Activated CD8-positive, alpha-beta memory T cell treated with anti-CD3 and anti-CD28 coated beads, Interleukin-2, amount 50 U/mL, for 48 hours (primary cell): ENCODE results near the gene DELE1.
"Not testable (repeated sequence)": the region's sequence is repeated elsewhere in the genome, so short reads cannot be mapped to it uniquely, and the experiment has no call there.

Source experiments
- DNase-seq: peaks from one replicate; pipeline ENCODE4 v3.0.0-alpha.2; 2020

The DELE1 gene

DNA sequence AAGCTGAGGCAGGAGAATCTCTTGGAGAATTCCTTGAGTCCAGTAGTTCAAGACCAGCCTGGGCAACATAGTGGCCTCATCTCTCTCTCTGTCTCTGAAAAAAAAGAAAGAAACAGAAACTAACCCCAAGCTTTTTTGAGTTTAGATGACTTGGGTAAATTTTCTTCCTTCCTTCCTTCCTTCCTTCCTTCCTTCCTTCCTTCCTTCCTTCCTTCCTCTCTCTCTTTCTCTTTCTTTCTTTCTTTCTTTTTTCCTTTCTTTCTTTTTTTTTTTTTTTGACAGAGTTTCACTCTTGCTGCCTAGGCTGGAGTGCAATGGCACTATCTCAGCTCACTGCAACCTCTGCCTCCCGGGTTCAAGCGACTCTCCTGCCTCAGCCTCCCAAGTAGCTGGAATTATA lies 33.2 kb upstream of the DELE1 start:
- not testable (repeated sequence) for DNase-seq

DNA sequence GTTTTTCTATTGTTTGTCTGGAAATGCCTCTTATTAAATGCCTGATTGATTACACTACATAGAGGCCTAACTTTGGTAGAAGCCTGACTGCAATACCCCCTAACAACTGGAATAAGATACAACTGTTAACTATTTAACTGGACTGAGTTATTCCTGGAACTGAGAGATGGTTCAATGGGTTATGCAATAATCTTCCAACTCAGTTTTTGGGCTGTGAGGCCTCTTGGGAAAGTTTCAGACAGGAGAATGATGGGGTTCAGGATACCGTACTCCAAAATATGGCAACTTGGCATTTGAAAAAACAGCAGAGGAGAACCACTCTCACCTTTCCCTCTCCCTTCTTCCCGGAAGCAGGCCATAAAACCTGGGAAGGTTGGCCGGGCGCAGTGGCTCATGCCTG lies 26.2 kb upstream of the DELE1 start:
- no peak for DNase-seq

DNA sequence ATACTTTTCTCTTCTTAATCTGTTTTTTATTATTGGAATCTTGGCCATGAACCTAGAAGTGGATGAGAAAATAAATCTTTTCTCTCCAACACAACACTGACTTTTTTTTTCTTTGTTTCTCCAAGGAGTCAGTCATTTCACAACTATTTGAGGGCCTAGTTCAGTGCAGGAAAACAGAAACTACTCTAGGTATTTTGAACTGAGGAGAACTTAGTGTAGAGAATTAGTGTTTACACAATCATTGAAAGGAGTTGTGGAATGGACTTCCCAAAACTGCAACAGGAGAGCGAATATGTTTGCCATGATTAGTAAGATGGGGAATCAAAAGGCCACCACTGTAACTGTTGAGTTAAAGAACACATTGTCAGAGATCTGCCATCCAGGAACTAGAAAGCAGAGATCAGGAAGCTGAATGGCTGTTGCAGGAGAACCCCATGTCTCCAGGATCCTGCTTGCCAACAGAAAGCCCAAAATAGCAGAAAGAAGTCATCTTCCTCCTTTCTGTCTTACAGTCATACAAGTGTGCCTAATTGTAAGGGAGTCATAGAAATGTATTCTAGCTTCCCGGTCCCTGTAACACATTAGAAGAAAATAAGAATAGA lies 25.1 kb upstream of the DELE1 start:
- no peak for DNase-seq

DNA sequence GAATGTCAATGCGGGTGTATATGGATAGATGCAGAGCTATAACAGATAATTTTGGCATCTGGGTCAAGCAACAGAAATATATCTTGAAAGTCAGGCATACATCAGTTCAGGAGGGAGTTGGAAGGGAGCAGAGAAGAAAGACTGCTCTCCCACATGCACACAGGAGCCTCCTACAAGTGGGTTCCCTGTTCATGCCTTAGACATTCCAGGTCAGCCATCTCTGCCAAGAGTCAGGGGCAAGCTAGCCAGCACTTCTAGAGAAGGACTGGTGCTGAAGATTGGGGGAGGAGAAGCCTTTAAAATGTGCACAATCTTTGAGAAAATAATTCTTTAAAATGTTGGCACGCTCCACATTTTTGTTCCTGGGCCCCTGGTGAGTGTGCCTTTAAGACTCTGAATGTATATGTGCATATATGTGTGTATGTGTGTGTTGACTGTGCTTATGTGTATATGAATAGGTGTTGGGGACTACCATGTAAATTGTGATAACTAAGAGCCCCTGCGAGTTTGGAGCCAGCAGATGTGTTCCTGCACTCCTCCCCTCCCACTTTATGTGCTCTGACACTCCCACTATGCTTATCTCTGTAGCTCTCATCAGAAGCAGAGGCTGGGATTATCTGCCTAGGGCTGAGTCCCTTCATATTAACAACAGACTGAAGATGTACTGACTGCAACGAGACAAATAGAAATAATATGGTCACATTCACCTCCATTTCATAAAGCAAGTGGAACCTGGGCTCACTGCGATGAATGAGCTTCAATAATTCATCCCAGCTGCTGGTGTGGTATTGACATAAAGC lies 21.5 kb upstream of the DELE1 start:
- DNase-seq: no peak

DNA sequence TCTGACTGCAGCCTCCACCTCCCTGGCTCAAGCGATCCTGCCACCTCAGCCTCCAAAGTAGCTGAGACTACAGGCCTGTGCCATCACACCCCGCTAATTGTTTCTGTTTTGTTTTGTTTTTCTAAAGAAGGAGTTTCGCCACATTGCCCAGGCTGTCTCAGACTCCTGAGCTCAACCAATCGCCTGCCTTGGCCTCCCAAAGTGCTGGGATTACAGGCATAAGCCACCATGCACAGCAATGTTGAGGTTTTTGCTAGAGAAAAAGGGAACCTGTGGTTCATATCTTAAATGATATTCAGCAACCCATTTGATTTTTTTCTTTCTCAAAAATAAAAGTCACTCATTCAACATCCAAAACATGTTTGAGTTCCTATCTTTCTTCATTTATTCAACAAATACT lies 20.4 kb upstream of the DELE1 start:
- no peak for DNase-seq

DNA sequence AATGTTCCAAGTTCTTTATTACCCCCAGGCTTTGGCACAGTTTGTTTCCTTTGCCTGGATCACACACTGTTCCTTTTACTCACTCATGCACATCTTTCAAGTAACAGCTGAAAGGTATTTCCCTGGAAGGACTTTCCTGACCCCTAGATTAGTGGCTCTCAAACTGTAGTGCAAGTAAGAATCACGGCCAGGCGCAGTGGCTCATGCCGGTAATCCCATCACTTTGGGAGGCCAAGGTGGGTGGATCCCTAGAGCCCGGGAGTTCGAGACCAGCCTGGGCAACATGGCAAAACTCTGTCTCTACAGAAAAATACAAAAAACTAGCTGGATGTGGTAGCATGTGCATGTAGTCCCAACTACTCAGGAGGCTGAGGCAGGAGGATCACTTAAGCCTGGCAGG lies 19.1 kb upstream of the DELE1 start:
- no peak for DNase-seq

DNA sequence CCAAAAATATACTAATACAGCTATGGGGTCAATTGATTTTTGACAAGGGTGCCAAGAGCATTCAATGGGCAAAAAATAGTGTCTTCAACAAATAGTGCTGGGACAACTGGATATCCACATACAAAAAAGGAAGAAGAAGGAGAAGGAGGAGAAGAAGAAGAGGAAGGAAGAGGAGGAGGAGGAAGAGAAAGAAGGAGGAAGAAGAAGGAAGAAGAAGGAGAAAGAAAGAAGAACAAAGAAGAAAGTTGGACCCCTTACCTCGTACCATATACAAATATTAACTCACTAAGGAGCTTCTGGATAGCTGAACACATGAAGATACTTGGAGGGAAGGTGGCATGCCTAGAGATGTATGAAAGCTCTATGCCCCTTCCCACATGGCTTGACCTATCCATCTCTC lies 17.2 kb upstream of the DELE1 start:
- no peak for DNase-seq

DNA sequence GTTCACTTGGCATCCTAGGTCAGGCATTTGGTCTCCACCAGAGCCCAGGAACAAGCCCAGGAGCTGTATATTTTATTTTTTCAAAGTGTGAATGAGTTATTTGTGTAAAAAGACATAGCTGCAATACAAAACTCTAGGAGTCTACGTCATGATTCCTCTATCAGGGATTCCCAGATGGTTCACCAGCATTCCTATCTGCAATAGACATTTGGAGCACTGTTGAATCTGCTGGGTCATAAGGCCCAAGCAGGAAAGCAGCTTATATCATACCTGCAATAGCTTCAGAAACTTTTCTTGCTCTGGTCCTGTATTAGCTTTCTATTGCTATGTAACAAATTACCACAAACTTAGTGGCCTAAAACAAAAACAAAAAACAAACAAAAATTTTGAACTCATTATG lies 16.7 kb upstream of the DELE1 start:
- no peak for DNase-seq

DNA sequence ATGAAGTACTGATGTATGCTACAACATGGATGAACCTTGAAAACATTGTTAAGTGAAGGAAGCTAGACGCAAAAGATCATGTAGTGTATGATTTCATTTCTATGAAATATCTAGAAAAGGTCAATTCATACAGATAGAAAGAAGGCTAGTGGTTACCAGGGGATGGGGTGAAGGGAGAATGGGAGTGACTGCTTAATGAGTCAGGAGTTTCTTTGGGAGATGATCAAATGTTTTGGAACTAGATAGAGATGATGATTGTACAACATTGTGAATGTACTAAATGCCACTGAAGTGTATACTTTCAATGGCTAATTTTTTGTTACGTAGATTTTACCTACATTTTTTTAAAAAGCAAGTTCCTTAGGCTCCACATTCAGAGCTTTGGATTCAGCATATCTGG lies 14.9 kb upstream of the DELE1 start:
- DNase-seq: no peak

DNA sequence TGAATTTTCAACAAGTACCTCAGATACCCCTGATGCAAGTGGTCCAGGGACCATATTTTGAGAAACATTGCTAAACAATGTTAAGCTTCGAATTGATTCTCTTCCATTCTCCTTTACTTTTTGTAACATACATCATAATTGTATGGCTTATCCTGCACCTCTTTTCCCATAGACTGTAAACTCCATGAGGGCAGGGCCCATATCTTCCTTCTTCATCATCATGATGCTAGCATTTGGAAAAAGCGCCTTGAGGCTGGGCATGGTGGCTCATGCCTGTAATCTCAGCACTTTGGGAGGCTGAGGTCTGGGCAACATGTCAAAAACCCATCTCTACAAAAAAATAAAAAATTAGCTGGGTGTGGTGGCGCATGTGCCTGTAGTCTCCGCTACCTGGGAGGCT lies 14.5 kb upstream of the DELE1 start:
- DNase-seq: no peak

DNA sequence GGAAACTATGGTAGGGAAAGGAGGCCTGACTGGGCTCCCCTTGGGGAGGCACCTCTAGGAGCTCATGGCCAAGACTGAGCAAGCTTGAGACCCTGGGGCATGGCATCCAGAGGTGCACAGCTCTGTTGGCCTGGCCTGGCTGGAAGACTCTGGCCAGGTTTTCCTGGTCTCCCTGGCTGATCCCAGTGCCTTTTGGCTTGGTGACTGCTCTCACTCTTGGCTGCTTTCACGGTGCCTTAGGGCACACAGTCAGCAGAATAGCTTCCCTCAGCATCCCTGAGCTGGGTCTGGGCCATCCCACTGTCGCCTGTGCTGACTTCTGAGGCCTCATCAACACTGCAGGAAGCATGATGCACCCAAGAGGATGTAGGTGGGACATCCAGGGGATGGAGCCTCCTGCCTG lies 13.4 kb upstream of the DELE1 start:
- no peak for DNase-seq

DNA sequence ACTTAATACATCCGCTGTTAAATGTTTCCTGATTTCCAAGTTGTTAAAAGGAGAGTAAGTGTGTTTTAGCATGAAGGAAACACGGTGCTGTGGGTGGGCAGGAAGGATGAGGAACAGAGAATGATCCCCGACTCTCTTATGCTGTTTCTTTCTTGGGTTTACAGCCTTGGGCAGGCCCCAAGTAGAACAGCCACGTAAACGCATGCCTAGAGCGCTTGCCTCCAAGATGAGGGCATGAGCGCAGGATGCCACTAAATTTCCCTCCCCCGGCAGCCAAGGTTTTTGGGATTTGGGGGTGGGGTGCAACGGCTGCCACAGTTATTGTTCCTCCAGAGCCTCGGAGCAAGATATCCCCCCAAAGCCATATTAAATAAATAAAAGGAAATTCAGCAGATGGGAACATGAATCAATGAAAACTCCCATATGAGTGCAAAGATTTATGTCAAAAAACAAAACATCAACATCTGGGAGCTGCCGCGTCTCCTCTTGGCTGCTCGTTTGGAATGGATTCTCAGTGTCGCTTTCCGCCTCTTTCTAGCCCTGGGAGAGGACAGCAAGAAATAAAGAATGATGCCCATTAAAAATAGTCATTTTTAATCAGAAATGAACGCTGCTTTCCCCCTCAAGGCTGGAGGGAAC lies 10.0 kb upstream of the DELE1 start:
- no peak for DNase-seq

DNA sequence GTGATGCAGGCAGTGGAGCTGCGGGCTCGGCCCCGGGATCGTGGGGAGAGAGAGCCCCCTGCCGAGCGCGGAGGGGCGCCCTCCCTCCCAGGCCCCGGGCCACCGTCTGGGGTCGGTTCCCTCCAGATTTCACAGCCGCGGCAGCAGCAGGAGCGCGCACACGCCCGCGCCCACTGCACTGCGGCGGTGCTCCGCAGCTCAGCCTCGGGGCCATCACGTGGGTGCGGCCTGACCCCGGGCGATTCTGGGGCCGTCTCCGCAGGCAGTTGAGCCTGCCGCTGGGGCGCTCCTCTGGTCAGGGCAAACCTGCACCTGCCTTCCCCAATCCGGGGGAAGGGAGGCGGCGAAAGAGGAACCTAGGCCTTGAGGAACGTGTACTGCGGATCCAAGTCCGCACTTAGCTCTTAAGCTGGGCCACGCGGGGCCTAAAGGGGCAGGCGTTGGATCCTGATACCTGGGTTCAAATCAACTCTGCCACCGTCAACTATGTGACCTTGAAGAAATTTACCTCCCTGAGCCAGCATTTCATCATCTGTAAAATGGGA lies 9.4 kb upstream of the DELE1 start:
- DNase-seq: peak; percentile 65

DNA sequence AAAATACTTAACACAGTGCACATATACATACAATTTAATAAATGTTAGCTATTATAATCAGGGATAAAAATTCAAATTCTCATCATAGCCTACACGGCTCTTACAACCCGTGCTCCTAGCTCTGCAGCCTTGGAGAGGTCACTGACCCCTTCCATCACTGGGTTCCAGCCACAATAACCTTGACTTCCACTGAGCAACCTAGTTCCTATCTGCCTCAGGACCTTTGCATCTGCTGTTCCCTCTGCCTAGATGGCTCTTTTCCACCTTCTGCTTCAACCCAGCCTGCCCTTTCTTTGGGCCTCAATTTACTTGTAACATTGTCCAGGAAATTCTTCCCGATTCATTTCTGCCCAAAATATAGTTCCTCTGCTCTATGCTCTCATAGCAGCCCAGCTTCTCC lies 8.9 kb upstream of the DELE1 start:
- no peak for DNase-seq

DNA sequence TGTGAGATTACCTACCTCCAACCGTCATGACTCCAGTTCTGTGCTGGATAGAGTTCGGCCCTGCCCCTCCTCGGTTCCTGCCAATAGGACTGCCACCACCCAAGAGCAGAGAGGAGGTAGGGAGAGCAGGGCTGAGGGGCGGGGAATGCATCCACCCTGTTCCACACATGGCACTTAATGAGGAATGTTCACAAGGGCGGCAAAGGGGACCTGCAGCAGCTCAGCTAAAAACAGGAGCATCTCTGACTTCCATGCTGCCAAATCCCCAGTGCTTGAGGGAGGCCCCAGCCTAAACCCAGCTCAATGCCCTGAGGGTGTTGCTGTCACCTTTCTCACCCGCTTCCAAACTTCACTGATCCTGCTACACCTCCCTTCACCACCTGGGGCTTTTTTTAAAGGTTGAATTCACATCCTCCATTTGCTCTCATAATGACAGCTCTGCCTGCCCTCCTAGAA lies 7.8 kb upstream of the DELE1 start:
- no peak for DNase-seq

DNA sequence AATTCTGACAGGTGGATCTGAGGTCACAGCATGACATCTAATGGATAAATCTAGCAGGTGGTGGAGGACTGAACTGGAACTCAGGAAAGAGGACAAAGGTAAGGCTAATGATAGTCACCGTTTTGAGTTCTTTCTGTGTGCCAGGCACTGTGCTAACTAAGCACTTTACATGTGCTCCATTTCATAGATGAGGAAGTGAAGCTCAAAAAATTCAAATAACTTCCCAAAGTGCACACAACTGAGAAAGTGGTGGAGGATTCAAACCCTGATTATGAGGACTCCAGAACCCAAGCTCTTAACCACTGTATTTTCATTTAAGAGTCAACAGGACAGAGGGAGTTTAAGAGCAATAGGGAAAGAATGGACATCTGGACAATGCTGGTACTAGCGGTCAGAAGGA lies 7.1 kb upstream of the DELE1 start:
- no peak for DNase-seq

DNA sequence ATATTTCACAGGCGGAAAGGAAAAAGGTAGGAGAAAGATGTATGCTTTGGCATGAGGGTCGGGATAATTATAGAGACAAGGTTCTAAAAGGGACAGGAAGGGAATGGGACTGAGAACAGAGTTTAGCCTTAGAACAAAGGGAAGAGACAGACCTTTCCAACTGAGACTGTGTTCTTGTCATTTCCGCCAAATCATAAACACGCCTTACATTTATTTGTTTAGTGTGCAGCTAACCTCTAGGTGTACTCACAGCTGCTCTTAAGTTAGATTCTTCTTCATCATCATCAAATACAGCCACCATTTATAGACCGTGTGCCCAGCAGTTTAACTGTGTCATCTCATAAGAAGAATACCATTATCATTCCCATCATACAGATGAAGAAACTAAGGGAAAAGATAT lies 5.9 kb upstream of the DELE1 start:
- DNase-seq: no peak

DNA sequence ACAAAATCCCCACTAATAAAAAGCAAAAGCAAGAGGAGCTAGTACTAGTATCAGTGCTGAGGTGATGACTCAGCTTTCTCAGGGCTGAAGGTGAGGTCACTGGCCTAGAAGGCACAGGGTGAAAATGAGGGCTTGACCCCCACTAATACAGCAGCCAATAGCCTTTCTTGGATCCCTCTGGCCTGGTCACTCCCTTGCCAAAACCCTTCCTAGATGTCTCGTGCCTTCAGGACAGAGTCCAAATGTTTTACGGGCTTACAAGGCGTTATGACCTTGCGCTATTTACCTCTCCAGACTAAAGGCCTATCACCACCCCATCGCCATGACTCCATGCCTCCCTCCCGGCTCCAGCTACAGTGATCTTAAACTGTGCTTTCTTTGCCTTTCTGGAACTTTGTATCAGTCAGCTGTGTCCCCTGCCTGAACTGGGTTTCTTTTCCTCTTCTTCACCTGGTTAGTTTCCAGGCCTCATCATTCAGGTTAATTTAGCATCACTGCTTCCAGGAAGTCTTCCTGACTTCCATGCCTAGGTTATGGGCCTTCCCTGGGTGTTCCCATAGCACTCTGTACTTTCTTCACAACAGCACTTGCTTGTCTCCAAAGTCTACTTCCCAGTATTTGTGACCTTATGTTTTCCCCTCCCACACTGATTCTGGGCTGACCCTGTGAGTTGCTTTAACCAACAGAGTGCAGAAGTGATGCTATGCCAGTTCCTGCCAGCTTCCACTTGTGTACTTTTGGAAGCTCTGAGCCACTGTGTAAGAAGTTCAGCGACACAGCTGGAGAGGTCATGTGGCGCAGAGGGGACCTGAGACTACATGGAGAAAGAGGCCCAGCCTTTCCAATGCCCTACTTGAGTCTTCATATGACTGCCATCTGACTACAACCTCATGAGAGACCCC lies 4.2 kb upstream of the DELE1 start:
- DNase-seq: no peak

DNA sequence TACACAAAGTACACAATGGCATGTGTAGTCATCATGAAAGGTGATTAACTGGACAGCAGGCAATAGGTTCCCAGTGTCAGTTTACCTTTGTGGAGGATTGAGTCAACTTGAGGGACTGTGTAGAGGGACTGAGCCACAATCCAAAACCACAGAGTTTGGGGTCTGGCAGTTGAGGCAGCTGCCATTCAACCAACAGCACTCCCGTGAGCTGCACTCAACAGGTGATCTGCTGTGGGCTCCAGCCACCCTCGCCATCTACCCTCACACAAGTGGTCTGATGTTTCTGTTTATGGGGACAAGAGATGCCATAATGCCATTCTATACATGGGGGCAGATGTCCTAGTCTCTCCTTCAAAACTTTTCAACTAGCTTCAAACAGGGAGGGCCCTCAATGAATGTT lies 2.9 kb upstream of the DELE1 start:
- DNase-seq: no peak

DNA sequence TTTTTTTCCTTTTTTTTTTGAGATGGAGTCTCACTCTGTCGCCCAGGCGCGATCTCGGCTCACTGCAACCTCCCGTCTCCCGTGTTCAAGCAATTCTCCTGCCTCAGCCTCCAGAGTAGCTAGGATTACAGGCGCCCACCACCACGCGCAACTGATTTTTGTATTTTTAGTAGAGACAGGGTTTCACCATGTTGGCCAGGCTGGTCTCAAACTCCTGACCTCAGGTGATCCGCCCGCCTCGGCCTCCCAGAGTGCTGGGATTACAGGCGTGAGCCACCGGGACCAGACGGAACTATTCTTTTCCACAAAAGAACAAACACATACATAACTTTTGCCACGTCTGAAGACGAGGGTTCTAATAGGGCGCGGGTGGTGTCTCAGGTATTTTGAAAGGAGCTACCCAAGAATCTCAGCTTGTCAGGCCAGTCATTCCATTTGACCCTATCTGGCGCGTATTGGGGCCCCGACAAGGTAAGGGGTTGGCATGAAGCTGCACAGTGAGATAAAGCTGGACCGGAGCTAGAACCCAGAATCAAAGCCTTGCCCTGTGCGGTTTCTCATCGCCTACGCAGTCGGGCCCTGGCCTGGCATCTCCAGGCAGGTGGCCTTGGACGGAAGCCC lies 734 bp upstream of the DELE1 start:
- not testable (repeated sequence) for DNase-seq

DNA sequence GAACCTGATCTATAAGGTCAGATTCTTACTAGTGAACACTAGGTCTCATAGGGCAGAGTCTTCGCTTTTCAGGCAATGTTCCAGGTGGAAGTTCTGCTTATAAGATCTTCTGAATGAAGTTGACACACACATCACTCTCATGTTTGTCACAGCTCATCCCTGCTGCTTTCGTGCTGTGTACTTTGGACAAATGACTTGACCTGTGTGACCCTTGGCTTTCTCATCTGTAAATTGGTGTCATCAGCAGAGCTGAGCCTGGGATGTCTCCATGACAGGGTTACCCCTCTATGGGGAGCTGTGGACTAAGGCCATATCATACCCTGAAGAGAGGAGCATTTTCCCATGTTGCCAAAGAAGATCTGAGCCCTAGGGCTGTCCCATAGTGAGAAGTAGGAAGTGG lies 2.8 kb downstream of the DELE1 start:
- no peak for DNase-seq

DNA sequence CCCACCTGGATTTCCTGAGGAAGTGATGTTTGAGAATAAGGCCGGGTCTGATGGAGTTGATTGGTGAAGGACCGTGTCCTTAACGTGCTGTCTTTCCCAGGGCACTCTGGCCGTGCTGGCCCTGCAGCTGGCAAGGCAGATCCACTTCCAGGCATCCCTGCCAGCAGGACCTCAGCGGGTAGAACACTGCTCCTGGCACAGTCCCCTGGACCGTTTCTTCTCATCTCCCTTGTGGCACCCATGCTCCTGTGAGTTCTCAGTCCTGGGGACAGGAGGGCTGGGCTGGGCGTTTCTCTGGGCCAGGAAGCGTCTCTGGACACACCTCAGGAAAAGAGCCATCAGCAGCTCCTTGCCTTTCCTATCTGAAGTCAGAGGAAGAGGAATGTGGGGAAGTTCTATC lies 4.4 kb downstream of the DELE1 start:
- no peak for DNase-seq
